Activated naive CD8-positive, alpha-beta T cell treated with anti-CD3 and anti-CD28 coated beads for 36 hours (primary cell): ENCODE data around the gene GATA2. TPM values are rescaled to one million over a fixed set of nuclear protein-coding genes. Genes with fewer than 3 reads are reported as not detected.

Experiments
- DNase-seq: peaks from one replicate; pipeline ENCODE4 v3.0.0; 2021
- H3K27ac Mint-ChIP-seq: one replicate; pipeline ENCODE4 v1.8.0; 2022; ENCODE audit warnings: mild to moderate bottlenecking, moderate library complexity, mixed read lengths
- H3K27me3 Mint-ChIP-seq: one replicate; pipeline ENCODE4 v1.8.0; 2022; ENCODE audit warnings: mild to moderate bottlenecking, mixed read lengths
- H3K36me3 Mint-ChIP-seq: one replicate; pipeline ENCODE4 v1.8.0; 2021; ENCODE audit warnings: mild to moderate bottlenecking, mixed read lengths
- H3K4me1 Mint-ChIP-seq: one replicate; pipeline ENCODE4 v1.8.0; 2021; ENCODE audit warnings: mixed read lengths
- H3K4me3 Mint-ChIP-seq: one replicate; pipeline ENCODE4 v1.8.0; 2022; ENCODE audit warnings: mild to moderate bottlenecking, moderate library complexity, mixed read lengths
- H3K9me3 Mint-ChIP-seq: one replicate; pipeline ENCODE4 v1.8.0; 2022; ENCODE audit warnings: mixed read lengths
- total RNA-seq, 2 experiments: library from RNA; stranded (reverse); gene quantifications; one replicate each; pipeline ENCODE4 v1.2.3, GENCODE V29; 2021

GATA2 gene
- total RNA-seq, 2 experiments from 2014 or later: 0.24 TPM; not detected in 1

DNA sequence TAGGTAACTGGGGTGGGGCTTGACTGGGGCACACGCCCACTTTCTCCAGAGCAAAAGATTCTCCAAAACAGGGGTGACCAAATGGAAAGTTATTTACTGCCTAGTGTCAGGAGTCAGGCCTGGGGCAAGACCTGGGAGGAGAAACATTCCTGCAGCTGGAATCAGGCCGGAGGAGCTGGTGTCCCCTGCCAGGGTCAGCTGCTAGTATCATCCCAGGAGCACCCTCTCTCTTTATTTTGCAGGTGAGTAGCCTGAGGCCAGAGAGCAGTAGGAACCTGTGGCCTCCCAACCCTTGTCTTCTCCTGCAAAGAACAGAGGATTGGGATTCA lies 59.2 kb downstream of the GATA2 start:
- Mint-ChIP-seq H3K27me3 (peaks cover 62% of the 10 kb centered on the region), H3K4me3 (no peak overlapping the region), H3K4me1 (peaks cover 7% of the 10 kb centered on the region), H3K27ac (no peak overlapping the region), H3K36me3 (no peaks in the 10 kb centered on the region), H3K9me3 (no peaks in the 10 kb centered on the region)
- no peak for DNase-seq

DNA sequence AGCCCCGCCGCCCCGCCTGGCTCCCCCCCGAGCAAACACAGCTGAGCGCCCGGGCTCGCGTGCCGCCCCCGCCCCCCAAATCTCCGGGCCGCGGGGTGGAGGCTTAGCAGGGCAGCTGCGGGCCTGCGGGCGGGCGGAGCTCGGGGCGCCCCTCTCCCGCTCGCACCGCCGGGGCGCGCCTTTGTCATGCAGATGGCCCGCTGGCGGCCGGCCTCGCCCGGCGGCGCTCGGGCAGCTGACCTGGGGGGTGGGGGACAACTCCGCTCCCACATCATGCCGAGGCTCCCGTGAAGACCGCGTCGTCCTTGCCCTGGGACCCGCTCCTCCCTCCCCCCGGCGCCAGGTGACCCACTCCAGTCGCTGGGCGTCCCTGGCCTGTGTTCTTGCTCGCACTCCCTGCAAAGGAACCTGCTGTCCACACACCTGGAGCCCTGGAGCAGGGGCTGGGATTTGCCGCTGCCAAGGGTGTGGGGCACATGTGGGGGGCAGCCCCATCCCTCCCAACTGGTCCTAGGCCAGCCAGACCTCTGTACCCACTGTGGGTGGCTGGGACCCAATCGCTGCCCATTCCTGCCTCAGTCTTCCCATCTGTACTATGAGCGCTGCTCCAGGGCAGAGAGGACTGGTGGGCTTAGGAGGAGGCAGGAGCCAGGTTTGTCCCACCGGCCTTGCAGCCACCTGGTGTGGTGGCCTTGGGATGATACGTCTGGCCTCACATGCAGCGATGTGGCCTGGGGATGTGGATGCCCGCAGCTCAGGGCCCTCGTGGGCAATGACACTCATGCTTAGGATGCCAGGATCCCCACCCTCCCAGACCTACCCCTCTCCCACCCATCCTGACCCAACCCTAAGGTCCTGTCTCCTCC lies 59.8 kb downstream of the GATA2 start:
- no peaks in the 10 kb centered on the region for H3K36me3 Mint-ChIP-seq
- H3K9me3 Mint-ChIP-seq: no peaks in the 10 kb centered on the region
- H3K4me1 Mint-ChIP-seq: peaks cover 7% of the 10 kb centered on the region
- no peak overlapping the region for H3K27ac Mint-ChIP-seq
- peaks cover 68% of the 10 kb centered on the region for H3K27me3 Mint-ChIP-seq
- no peak for DNase-seq
- no peak overlapping the region for H3K4me3 Mint-ChIP-seq

DNA sequence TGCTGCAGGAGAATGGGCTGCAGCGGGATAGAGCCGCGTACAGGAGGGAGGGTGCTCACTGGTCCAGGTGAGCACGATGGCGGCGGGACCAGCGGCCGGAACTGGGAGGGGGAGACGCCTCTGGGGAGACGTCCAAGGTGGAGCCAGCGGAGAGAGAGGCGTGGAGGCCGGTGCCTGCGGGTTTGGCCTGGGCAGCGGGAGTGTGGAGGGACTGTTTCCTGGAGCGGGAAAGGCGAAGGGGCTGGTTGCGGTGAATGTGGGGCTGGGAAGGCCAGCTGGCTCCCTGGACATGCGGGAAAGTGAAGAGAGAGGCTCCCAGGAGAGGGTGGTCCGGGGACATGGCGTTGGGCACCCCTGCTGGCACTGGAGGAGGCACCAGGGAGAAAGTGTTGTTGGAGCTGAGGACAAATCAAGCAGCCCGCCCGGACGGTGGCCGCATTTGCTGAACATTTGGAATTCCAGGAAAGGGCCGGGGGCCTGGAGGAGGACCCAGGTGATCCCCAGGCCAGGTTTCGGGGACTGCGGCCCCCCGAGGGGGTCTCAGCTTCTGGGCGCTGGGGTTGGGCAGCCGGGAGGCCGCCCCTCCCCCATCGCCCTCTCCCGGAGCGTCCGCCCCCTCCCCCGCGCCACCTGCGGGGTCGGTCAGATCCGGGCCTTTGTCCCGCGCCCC lies 60.6 kb downstream of the GATA2 start:
- no peak for DNase-seq
- Mint-ChIP-seq H3K27me3 (peaks cover 70% of the 10 kb centered on the region), H3K9me3 (no peaks in the 10 kb centered on the region), H3K4me1 (peaks cover 7% of the 10 kb centered on the region), H3K36me3 (no peaks in the 10 kb centered on the region), H3K4me3 (peak overlapping the region; percentile 51), H3K27ac (no peak overlapping the region)

DNA sequence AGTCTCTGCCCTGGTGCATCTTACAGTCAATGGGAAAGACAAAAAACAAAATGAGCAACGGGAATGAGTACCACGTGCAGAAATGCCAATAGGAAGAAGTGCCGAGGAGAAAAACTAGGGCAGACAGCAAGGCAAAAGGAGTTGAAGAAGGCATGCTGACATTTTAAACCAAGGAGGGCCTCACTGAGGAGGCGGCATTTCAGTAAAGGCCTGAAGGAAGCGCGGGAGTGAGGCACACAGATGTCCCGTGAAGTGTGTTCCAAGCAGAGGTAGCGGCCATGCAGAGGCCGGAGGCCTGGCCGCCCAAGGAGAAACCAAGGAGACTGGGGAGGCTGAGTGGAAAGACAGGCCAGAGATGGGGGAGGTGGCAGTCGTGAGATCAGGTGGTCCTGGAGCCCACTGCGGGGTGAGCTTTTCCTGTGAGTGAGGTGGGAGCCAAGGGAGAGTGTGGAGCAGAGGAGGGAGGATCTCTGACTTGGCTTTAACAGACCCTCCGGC lies 61.1 kb downstream of the GATA2 start:
- no peak overlapping the region for H3K27ac Mint-ChIP-seq
- no peaks in the 10 kb centered on the region for H3K36me3 Mint-ChIP-seq
- H3K27me3 Mint-ChIP-seq: peaks cover 66% of the 10 kb centered on the region
- no peaks in the 10 kb centered on the region for H3K9me3 Mint-ChIP-seq
- peak overlapping the region; percentile 51 for H3K4me3 Mint-ChIP-seq
- peaks cover 7% of the 10 kb centered on the region for H3K4me1 Mint-ChIP-seq
- DNase-seq: no peak

DNA sequence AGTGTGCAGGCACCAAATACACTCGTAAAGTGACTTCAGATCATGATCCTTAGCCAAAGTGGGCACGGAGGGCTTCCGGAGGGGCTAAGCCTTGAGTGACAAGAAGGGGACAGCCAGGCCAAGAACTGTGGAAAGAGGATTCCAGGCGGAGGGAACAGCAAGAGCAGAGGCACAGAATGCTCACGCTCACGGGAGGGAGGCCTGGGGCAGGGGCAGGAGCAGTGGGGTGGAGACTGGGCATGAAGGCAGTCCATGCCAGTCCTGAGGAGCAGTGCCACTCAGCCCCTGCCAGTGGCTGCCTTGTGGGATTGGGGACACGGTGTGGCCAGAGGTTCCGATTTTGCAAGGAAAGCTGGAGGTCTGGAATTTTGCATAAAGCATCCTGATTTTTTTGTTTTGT lies 62.3 kb downstream of the GATA2 start:
- H3K27me3 Mint-ChIP-seq: peaks cover 63% of the 10 kb centered on the region
- H3K4me3 Mint-ChIP-seq: no peak overlapping the region
- DNase-seq: no peak
- H3K36me3 Mint-ChIP-seq: no peaks in the 10 kb centered on the region
- H3K27ac Mint-ChIP-seq: no peak overlapping the region
- peaks cover 7% of the 10 kb centered on the region for H3K4me1 Mint-ChIP-seq
- H3K9me3 Mint-ChIP-seq: no peaks in the 10 kb centered on the region

DNA sequence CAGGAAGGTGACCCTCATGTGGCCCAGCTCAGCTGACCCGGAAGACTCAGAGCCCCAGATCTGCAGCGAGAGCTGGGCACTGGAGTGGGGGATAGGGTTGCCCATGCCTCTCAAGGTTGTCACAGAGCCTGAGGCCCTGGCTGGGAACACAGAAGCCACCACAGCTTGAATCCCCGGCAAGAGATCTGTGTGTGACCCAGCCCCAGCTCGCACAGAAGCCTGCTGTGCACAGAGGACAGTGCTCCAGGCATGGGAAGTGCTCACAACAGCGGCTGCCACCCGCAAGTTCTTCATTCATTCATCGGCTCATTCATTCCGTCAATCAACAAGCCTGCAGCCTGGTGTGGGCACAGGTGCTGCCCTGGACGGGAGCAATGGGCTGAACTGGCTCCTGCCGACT lies 62.7 kb downstream of the GATA2 start:
- Mint-ChIP-seq H3K36me3 (no peaks in the 10 kb centered on the region), H3K27me3 (peaks cover 61% of the 10 kb centered on the region), H3K9me3 (no peaks in the 10 kb centered on the region)

DNA sequence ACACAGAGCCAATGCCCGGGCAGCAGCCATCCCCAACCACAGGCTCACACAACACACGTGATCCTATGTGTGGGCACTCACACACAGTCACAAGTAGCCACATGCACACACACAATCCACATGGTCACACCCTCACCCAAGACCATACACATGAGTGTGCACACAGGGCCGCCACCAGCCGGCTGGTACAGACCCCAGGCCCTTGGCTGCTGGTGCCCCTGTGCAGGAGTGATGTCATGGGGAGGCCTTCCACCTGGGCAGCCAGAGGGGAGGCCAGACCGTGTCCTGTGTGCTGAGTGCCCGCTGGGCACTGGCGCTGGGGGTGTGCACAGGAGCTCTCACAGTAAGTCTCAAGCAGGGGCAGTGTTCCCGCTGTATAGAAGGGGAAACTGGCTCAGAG lies 63.2 kb downstream of the GATA2 start:
- no peak overlapping the region for H3K4me3 Mint-ChIP-seq
- peaks cover 7% of the 10 kb centered on the region for H3K4me1 Mint-ChIP-seq
- H3K27me3 Mint-ChIP-seq: peaks cover 58% of the 10 kb centered on the region
- no peak for DNase-seq
- no peak overlapping the region for H3K27ac Mint-ChIP-seq
- H3K9me3 Mint-ChIP-seq: no peaks in the 10 kb centered on the region
- no peaks in the 10 kb centered on the region for H3K36me3 Mint-ChIP-seq

More for the DNA sequence above, 62.7 kb downstream of the GATA2 start:
- H3K4me1 Mint-ChIP-seq: peaks cover 7% of the 10 kb centered on the region
- H3K4me3 Mint-ChIP-seq: no peak overlapping the region
- DNase-seq: no peak
- H3K27ac Mint-ChIP-seq: no peak overlapping the region

Other genes with a start within 250 kb of the GATA2 start
- not detected for gene DNAJB8, start 26.3 kb downstream of the GATA2 start, total RNA-seq
- 100 to 1,000 TPM; 148 to 149 TPM for gene RPN1, start 157.6 kb upstream of the GATA2 start, total RNA-seq
- 100 to 1,000 TPM; 260 to 278 TPM for gene RAB7A, start 233.0 kb upstream of the GATA2 start, total RNA-seq